Measurements from ENCODE around the gene CREB5. TPM values are rescaled to one million over a fixed set of nuclear protein-coding genes. Genes with fewer than 3 reads are reported as not detected.

The CREB5 gene
- total and polyA plus RNA-seq, 2 of the 8 experiments (the other 6 are each of a cell fraction or from before 2014, with no cell fraction given): 2.4 to 2.7 TPM

- H2BK5ac ChIP-seq (ENCODE audit: low read depth, low read length): no peak overlapping the region
These were observed 387.3 kb downstream of the CREB5 start for GRCh38 chr7:28799619-28800018.

More at GRCh38 chr7:28799619-28800018, 387.3 kb downstream of the CREB5 start:
- DNase-seq (ENCODE audit: low read depth in 1 of 2, low spot score in 2 of 2): no peak
- no peak overlapping the region for H3K9ac ChIP-seq (replicated peaks in 1 of 4; ENCODE audit: extremely low read depth in 1 of 4, low read depth in 3 of 4, low read length in 3 of 4)
- no peak for TF ChIP-seq RFX5 (IDR thresholded peaks at IDR 0.05; ENCODE audit: borderline replicate concordance, low read depth, low read length)
- no peak for TF ChIP-seq CTBP2 (IDR thresholded peaks at IDR 0.05; ENCODE audit: borderline replicate concordance, insufficient read depth, insufficient read length, low read length)
- no peak for TF ChIP-seq EGR1 (IDR thresholded peaks at IDR 0.05; ENCODE audit: borderline replicate concordance, low read depth, low read length)
- TF ChIP-seq, protein P1, sequence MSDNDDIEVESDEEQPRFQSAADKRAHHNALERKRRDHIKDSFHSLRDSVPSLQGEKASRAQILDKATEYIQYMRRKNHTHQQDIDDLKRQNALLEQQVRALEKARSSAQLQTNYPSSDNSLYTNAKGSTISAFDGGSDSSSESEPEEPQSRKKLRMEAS (IDR thresholded peaks at IDR 0.05): no peak
- TF ChIP-seq POLR2AphosphoS5 (IDR thresholded peaks at IDR 0.05; ENCODE audit: low read depth, low read length): no peak
- TF ChIP-seq, protein P2, sequence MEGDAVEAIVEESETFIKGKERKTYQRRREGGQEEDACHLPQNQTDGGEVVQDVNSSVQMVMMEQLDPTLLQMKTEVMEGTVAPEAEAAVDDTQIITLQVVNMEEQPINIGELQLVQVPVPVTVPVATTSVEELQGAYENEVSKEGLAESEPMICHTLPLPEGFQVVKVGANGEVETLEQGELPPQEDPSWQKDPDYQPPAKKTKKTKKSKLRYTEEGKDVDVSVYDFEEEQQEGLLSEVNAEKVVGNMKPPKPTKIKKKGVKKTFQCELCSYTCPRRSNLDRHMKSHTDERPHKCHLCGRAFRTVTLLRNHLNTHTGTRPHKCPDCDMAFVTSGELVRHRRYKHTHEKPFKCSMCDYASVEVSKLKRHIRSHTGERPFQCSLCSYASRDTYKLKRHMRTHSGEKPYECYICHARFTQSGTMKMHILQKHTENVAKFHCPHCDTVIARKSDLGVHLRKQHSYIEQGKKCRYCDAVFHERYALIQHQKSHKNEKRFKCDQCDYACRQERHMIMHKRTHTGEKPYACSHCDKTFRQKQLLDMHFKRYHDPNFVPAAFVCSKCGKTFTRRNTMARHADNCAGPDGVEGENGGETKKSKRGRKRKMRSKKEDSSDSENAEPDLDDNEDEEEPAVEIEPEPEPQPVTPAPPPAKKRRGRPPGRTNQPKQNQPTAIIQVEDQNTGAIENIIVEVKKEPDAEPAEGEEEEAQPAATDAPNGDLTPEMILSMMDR (IDR thresholded peaks at IDR 0.05; ENCODE audit: control extremely low read depth in 1 of 3, insufficient read depth in 1 of 3, low read depth in 1 of 3, low read length in 3 of 3): no peak
- no peak for TF ChIP-seq BACH1 (IDR thresholded peaks at IDR 0.05; ENCODE audit: low read length)
- TF ChIP-seq BRCA1 (IDR thresholded peaks at IDR 0.05; ENCODE audit: low read depth, low read length): no peak
- H3K36me3 ChIP-seq (ENCODE audit: control insufficient read depth in 2 of 4, insufficient read depth in 4 of 4, low read length in 3 of 4): no peaks in the 10 kb centered on the region
- WGBS, 2 experiments (ENCODE audit: extremely low coverage in 1 of 2, insufficient coverage in 1 of 2, insufficient read length in 1 of 2, insufficient replicate concordance in 2 of 2, low coverage in 1 of 2, low lambda C conversion rate in 2 of 2, missing lambda C conversion rate in 1 of 2): 84% methylated on average over 1 of the region's 1 CpG; no CpG with 5 or more reads in 1 of the 2 experiments
- H3K9me3 ChIP-seq (ENCODE audit: insufficient read depth in 2 of 2, low read depth in 1 of 2, low read length in 1 of 2): no peaks in the 10 kb centered on the region
- H2BK12ac ChIP-seq (ENCODE audit: low read depth, low read length): no peak overlapping the region
- no peaks in the 10 kb centered on the region for H3K79me2 ChIP-seq (ENCODE audit: control insufficient read depth in 1 of 2, insufficient read depth in 2 of 2, low read length in 2 of 2)
- no peaks in the 10 kb centered on the region; the same call in 1 of the 2 replicates for H3K23me2 ChIP-seq (ENCODE audit: low read depth, low read length)
- no peak overlapping the region for H2BK15ac ChIP-seq (ENCODE audit: low read length)
- no peaks in the 10 kb centered on the region for H3K4me1 ChIP-seq (replicated peaks in 1 of 4; ENCODE audit: control insufficient read depth in 3 of 4, insufficient read depth in 4 of 4, low read length in 3 of 4)
- no peaks in the 10 kb centered on the region for H4K20me1 ChIP-seq (replicated peaks in 1 of 2; ENCODE audit: control insufficient read depth in 1 of 2, insufficient read depth in 2 of 2, low read length in 2 of 2)
- H3K14ac ChIP-seq (ENCODE audit: insufficient read length): no peak overlapping the region
- CTCF ChIA-PET (ENCODE audit: partially characterized antibody): interaction anchor here (1.5 to 2.1 kb wide), 2 partner anchors 10 to 18 kb away, joined by 3 to 4 read pairs; no protein-coding TSS in a partner anchor
- H3K4me3 ChIP-seq (ENCODE audit: extremely low read depth in 1 of 4, insufficient read depth in 2 of 4, low read depth in 3 of 4, low read length in 4 of 4): no peak overlapping the region
- no peaks in the 10 kb centered on the region for H3K79me1 ChIP-seq (ENCODE audit: low read depth, low read length)
- H3K27me3 ChIP-seq (replicated peaks in 1 of 4; ENCODE audit: control insufficient read depth in 3 of 4, extremely low read depth in 1 of 4, insufficient read depth in 3 of 4, low read length in 3 of 4): peaks cover 0 to 3% (median 0%) of the 10 kb centered on the region in 4 experiments; a peak in 1 of 7 replicates
- no peak overlapping the region for H2BK120ac ChIP-seq (replicated peaks; ENCODE audit: low read depth, low read length)
- H3K23ac ChIP-seq (ENCODE audit: insufficient read length): no peak overlapping the region
- no peak for FAIRE-seq
- H4K5ac ChIP-seq (ENCODE audit: insufficient read length, low read depth, low read length): no peak overlapping the region
- no peak overlapping the region for H3K27ac ChIP-seq (ENCODE audit: low read depth, low read length)
- H2BK20ac ChIP-seq (ENCODE audit: low read length): no peak overlapping the region
- H2AK5ac ChIP-seq (ENCODE audit: low read depth, low read length): no peak overlapping the region
- no peak overlapping the region for H3K56ac ChIP-seq (replicated peaks; ENCODE audit: insufficient read length, low read depth, low read length)
- H4K91ac ChIP-seq (replicated peaks; ENCODE audit: insufficient read length, low read length): no peak overlapping the region
- POLR2A ChIA-PET (ENCODE audit: partially characterized antibody): no interaction called here
- H3K18ac ChIP-seq (ENCODE audit: extremely low read depth, low read length): no peak overlapping the region
- no peak overlapping the region for H3K4me2 ChIP-seq (ENCODE audit: insufficient read depth in 1 of 2, low read depth in 2 of 2, low read length in 2 of 2)
- no peak overlapping the region for H3K4ac ChIP-seq (replicated peaks; ENCODE audit: insufficient read length, low read depth, low read length)
- no peak overlapping the region for H2AFZ ChIP-seq (ENCODE audit: low read length)
- no peak overlapping the region for H4K8ac ChIP-seq (ENCODE audit: extremely low read depth, insufficient read depth, low read length)
